ENCODE measurements around the gene CA4.
A peak's percentile ranks its signal among the peaks of the same experiment; 100 is the strongest.

- TF ChIP-seq CTCF (IDR thresholded peaks at IDR 0.05): peak; percentile 20 to 63 (median 46)
- no peak for TF ChIP-seq POLR2A (IDR thresholded peaks at IDR 0.05)
Observed at GRCh38 chr17:60139438-60140285, 10.1 kb upstream of the CA4 start.

Measured in right lobe of liver (tissue), 4 donors.